ENCODE data around the gene EFS. TPM values are rescaled to one million over a fixed set of nuclear protein-coding genes. Genes with fewer than 3 reads are reported as not detected.

The EFS gene
- total RNA-seq, 1 experiment from 2014 or later = not detected

GRCh38 chr14:23323838-23324454 is 41.0 kb downstream of the EFS start:
- in situ Hi-C loops (cut with HindIII; ENCODE audit: low pct_unique_long_range_greater_than_20kb, low sequenced_read_pairs) = no loop called here
- DNase-seq (ENCODE audit: low read depth, low spot score) = no peak

DNA sequence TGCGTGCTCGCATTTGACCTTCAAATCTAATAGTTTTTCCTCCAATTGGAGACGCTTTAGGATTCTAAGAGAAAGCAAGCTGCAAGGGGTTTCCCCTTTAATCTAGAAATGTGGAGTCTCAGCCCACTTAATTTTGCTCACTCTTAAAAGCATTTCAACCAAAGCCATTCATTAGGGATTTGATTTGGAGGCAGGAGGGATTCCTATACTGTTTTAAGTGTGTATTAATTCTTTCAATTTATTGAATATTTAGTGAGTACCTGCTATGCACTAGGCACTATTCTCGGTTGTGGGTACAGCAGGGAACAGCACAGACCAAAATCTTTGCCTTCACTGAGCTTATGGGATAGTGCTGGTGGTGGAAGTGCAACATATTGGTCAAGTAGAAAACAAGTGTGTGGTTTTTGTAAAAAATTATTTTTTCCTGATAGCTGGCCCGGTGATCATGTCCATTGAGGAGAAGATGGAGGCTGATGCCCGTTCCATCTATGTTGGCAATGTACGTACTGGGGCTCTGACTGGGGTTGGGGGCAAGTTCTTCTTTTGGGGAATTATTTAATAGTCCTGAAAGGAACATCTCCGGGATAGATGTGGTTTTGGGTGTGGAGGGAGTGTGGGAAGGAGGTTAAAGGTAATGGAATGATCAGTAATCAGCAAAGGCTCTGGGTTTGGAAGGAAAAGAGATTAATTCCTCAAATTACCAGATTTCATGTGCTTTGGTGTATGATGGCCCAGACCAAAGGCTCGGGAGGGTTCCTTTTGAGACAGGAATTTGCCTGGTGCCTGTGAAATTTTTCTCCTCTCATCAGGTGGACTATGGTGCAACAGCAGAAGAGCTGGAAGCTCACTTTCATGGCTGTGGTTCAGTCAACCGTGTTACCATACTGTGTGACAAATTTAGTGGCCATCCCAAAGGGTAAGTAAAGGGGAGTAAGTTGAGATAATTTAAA is 42.1 kb downstream of the EFS start:
- in situ Hi-C loops (cut with HindIII; ENCODE audit: low pct_unique_long_range_greater_than_20kb, low sequenced_read_pairs) = no loop called here
- no peak for DNase-seq (ENCODE audit: low read depth, low spot score)

GRCh38 chr14:23321572-23322547 is 43.1 kb downstream of the EFS start:
- in situ Hi-C loops (cut with HindIII; ENCODE audit: low pct_unique_long_range_greater_than_20kb, low sequenced_read_pairs) = no loop called here
- DNase-seq (ENCODE audit: low read depth, low spot score) = peak; percentile 37

GRCh38 chr14:23320584-23321571 is 44.1 kb downstream of the EFS start, which contains the start of gene PABPN1:
PABPN1 (plus strand) TSS chr14:23321457; CDS start chr14:23321470, 13 bp downstream.
- in situ Hi-C loops (cut with HindIII; ENCODE audit: low pct_unique_long_range_greater_than_20kb, low sequenced_read_pairs) = no loop called here
- peak; percentile 99 for DNase-seq (ENCODE audit: low read depth, low spot score)

GRCh38 chr14:23319746-23320583 is 45.0 kb downstream of the EFS start:
- no peak for DNase-seq (ENCODE audit: low read depth, low spot score)
- in situ Hi-C loops (cut with HindIII; ENCODE audit: low pct_unique_long_range_greater_than_20kb, low sequenced_read_pairs) = no loop called here

- in situ Hi-C loops (cut with HindIII; ENCODE audit: low pct_unique_long_range_greater_than_20kb, low sequenced_read_pairs) = no loop called here
- DNase-seq (ENCODE audit: low read depth, low spot score) = no peak
Observed at GRCh38 chr14:23316300-23316699, 48.7 kb downstream of the EFS start.

DNA sequence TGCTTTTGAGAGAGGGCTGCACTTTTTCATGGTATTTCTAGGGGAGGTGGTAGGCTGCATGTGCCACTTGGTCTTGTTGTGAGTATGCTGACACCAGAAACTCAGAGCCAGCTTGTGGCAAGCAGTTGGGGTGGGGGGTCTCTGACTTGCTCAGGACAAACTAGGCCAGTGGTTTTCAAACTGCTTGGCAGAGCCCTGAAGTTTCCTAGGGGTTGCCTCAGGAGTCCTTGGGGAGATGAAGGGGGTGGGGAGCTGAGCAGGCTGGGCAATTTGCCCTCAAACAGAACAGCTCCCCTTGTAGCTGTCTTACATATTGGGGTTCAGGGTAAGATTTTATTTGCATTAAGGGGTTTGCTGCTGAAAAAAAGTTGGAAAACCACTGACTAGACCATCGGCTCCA is 54.4 kb downstream of the EFS start:
- no peak for DNase-seq (ENCODE audit: low read depth, low spot score)
- in situ Hi-C loops (cut with HindIII; ENCODE audit: low pct_unique_long_range_greater_than_20kb, low sequenced_read_pairs) = no loop called here

GRCh38 chr14:23308721-23309445 is 56.1 kb downstream of the EFS start:
- no peak for DNase-seq (ENCODE audit: low read depth, low spot score)
- in situ Hi-C loops (cut with HindIII; ENCODE audit: low pct_unique_long_range_greater_than_20kb, low sequenced_read_pairs) = no loop called here

DNA sequence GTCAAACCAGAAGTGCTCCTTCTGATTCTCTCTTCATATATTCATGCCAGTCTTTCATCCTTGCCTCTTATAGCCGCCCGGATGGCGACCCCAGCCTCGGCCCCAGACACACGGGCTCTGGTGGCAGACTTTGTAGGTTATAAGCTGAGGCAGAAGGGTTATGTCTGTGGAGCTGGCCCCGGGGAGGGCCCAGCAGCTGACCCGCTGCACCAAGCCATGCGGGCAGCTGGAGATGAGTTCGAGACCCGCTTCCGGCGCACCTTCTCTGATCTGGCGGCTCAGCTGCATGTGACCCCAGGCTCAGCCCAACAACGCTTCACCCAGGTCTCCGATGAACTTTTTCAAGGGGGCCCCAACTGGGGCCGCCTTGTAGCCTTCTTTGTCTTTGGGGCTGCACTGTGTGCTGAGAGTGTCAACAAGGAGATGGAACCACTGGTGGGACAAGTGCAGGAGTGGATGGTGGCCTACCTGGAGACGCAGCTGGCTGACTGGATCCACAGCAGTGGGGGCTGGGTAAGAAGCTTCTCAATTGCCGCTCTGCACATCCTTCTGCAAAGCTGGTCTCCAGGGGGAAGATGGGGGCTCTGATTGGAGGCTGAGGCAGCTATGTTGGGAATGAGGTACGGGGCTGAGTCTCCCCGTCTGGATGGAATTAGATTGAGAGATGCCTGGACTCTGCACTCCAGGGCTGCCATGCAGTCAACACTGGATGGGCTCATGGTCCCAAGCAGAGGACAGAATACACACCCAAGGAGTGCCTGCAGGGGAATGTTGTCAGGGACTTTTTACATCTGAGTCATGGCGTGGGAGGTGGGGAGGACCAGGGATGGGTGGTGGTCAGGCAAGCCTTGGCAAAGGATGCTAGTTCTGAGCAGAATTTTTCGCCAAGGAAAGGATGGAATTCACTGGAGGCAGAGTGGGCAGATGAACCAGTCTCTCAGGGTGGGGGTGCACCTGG is 57.0 kb downstream of the EFS start:
- in situ Hi-C loops (cut with HindIII; ENCODE audit: low pct_unique_long_range_greater_than_20kb, low sequenced_read_pairs) = no loop called here
- DNase-seq (ENCODE audit: low read depth, low spot score) = no peak

GRCh38 chr14:23307146-23307530 is 57.8 kb downstream of the EFS start:
- no peak for DNase-seq (ENCODE audit: low read depth, low spot score)
- in situ Hi-C loops (cut with HindIII; ENCODE audit: low pct_unique_long_range_greater_than_20kb, low sequenced_read_pairs) = no loop called here

- peak; percentile 91 for DNase-seq (ENCODE audit: low read depth, low spot score)
- in situ Hi-C loops (cut with HindIII; ENCODE audit: low pct_unique_long_range_greater_than_20kb, low sequenced_read_pairs) = no loop called here
Observed at GRCh38 chr14:23306412-23307145, 58.4 kb downstream of the EFS start, which contains the start of gene BCL2L2. BCL2L2 (plus strand) TSS chr14:23306833; CDS start chr14:23307768, 935 bp downstream.
